Thymus (tissue), 2 donors: ENCODE data around the gene WNT2. TPM values are rescaled to one million over a fixed set of nuclear protein-coding genes. Genes with fewer than 3 reads are reported as not detected.

ENCODE experiments used
- polyA plus RNA-seq: library from polyadenylated mRNA; stranded (reverse); fragments of 200-250 nt; gene quantifications from one replicate; pipeline ENCODE4 v1.2.3, GENCODE V29; 2013
- total RNA-seq: library from RNA; stranded (reverse); fragments of 120-200 nt; gene quantifications from one replicate; pipeline ENCODE4 v1.2.4, GENCODE V29; 2013
- donor health status: healthy.

Gene WNT2
- total and polyA plus RNA-seq, 2 donors = 0.14 to 0.24 TPM

Other genes starting within 250 kb of the WNT2 start
- gene ASZ1, start 104.4 kb upstream of the WNT2 start, total RNA-seq = not detected
- 0.09 TPM for gene ASZ1, start 104.4 kb upstream of the WNT2 start, polyA plus RNA-seq
- gene CFTR, start 157.0 kb upstream of the WNT2 start, total RNA-seq = 0.28 TPM
- gene CFTR, start 157.0 kb upstream of the WNT2 start, polyA plus RNA-seq = 0.34 TPM